ENCODE results near the gene SGPP1.
"Not testable (repeated sequence)": the region's sequence is repeated elsewhere in the genome, so short reads cannot be mapped to it uniquely, and the experiment has no call there.

SGPP1 gene

DNA sequence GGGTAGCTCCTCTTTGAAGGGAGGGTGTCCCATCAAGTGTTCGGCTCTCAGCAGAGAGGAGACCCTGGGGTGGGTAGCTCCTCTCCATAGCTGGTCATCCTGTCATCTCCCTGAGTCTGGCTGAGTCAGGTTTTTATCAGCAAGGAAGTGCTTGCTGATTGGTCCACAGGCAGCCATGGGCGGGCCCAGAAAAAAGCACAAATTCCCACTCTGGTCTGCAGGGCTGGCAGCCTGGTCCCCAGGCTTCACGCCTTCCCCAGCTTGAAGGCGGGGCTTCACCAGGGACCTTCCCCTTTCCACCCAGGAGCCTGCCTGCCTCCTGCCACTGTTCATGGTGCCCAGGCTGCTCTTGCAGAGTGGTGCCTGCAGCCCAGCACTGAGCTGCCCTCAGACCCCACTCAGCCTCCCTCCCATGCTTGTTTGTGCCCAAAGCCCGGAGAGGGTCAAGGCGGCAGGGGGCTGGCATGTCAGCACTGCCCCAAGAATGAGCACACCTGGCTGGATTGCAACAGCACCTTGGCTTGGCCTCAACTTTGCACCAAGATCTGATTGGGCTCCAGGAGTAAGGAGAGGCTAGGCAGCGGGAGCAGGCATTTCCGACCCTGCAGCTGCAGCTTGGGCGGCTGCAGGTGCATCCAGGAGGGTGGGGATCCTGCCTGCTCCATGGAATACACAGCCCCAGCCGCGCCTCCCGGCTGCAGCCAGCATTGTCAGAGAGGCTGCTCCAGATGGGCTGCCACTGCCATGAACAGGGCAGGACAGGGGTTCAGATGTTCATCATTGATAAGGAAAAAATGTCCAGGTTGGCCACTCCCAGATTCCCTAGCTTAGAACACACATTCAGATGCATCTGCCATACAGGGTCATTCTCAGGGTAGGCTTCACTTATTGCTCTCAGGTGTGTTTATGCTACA, 64.2 kb downstream of the SGPP1 start:
- POLR2A ChIA-PET: interaction anchor here (0.6 to 1.0 kb wide), 2 partner anchors 22 to 62 kb away, joined by 3 read pairs; partner anchors contain the start of gene WDR89
- CTCF ChIA-PET: no interaction called here
- DNase-seq (ENCODE audit: extremely low spot score): no peak
- TF ChIP-seq FOXA1 (IDR thresholded peaks at IDR 0.05): no peak
- no peak for TF ChIP-seq SP1 (IDR thresholded peaks at IDR 0.05)
- TF ChIP-seq CTBP1 (IDR thresholded peaks at IDR 0.05; ENCODE audit: borderline replicate concordance): no peak
- TF ChIP-seq HDGF (IDR thresholded peaks at IDR 0.05; ENCODE audit: borderline replicate concordance): no peak
- TF ChIP-seq ARNT (IDR thresholded peaks at IDR 0.05): no peak
- TF ChIP-seq FOXK2 (IDR thresholded peaks at IDR 0.05): no peak
- no peak for TF ChIP-seq BHLHE40 (IDR thresholded peaks at IDR 0.05; ENCODE audit: borderline replicate concordance)
- TF ChIP-seq ZNF384 (IDR thresholded peaks at IDR 0.05): no peak

DNA sequence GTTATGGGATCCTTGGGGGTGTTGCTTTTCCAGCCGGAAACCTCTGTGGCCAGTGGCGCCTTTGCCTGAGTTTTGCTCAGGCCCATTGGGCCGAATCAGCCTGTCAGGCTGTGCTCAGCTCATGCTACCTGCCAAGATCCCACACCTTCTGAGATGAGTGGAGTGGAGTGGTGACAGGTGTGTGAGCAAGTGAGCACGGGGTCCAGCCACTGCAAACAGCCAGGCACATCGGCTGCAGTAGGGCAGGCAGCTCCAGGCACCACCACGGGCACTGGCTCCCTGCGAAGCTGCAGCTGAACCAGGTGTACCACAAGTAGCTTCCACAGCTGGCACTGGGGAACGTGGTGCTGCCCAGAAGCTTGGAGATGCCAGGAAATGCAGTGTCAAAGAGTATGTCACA, 65.1 kb downstream of the SGPP1 start:
- DNase-seq (ENCODE audit: extremely low spot score): no peak
- TF ChIP-seq BHLHE40 (IDR thresholded peaks at IDR 0.05; ENCODE audit: borderline replicate concordance) (no peak), FOXA1 (IDR thresholded peaks at IDR 0.05) (no peak), ELF4 (IDR thresholded peaks at IDR 0.05) (no peak), ARNT (IDR thresholded peaks at IDR 0.05) (no peak), TARDBP (IDR thresholded peaks at IDR 0.05) (no peak), L3MBTL2 (conservative IDR thresholded peaks at IDR 0.05) (no peak), ZNF384 (IDR thresholded peaks at IDR 0.05) (no peak), SUZ12 (IDR thresholded peaks at IDR 0.05) (no peak), NFRKB (IDR thresholded peaks at IDR 0.05) (no peak), CTBP1 (IDR thresholded peaks at IDR 0.05; ENCODE audit: borderline replicate concordance) (no peak), FOXM1 (IDR thresholded peaks at IDR 0.05; ENCODE audit: borderline replicate concordance) (no peak), HDGF (IDR thresholded peaks at IDR 0.05; ENCODE audit: borderline replicate concordance) (no peak), SP1 (IDR thresholded peaks at IDR 0.05) (no peak), FOXK2 (IDR thresholded peaks at IDR 0.05) (no peak), LEF1 (IDR thresholded peaks at IDR 0.05; ENCODE audit: borderline replicate concordance) (no peak)
- TF ChIP-seq, protein P1, sequence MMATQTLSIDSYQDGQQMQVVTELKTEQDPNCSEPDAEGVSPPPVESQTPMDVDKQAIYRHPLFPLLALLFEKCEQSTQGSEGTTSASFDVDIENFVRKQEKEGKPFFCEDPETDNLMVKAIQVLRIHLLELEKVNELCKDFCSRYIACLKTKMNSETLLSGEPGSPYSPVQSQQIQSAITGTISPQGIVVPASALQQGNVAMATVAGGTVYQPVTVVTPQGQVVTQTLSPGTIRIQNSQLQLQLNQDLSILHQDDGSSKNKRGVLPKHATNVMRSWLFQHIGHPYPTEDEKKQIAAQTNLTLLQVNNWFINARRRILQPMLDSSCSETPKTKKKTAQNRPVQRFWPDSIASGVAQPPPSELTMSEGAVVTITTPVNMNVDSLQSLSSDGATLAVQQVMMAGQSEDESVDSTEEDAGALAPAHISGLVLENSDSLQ (IDR thresholded peaks at IDR 0.05): no peak
- CTCF ChIA-PET: no interaction called here
- POLR2A ChIA-PET: interaction anchor here (0.6 to 1.3 kb wide), 2 partner anchors 21 to 63 kb away, joined by 3 to 4 read pairs; partner anchors contain the start of gene WDR89

GRCh38 chr14:63661881-63662280, 66.0 kb downstream of the SGPP1 start:
- CTCF ChIA-PET: interaction anchor here (0.6 kb wide), 1 partner anchor 20 kb away, joined by 3 read pairs; no protein-coding TSS in a partner anchor
- POLR2A ChIA-PET: interaction anchor here (1.3 kb wide), 1 partner anchor 20 kb away, joined by 4 read pairs; the partner anchor contains the start of gene WDR89
- not testable (repeated sequence) for DNase-seq (ENCODE audit: extremely low spot score)

DNA sequence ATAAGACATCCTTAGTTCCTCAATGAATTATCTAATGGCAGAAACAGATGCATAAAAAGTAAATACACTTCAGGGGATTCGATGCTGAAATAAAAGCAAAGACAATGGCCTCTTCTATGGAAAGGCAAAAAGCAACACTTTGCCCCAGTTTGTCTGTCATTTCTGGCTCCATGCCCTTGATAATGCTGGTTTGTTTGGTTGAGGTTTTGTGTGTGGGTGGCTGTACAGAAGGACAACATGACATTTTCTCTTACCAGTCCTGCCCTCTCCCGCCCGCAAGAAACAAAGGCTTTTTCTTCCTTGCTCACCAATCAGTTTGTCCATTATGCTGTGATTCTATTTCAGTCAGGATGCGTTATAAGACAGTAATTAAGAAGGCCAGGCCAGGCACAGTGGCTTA, 68.1 kb downstream of the SGPP1 start:
- ChIA-PET CTCF (no interaction called here), POLR2A (interaction anchor here (0.5 kb wide), 1 partner anchor 18 kb away, joined by 3 read pairs; the partner anchor contains the start of gene WDR89)
- DNase-seq (ENCODE audit: extremely low spot score): no peak
- TF ChIP-seq SP1 (IDR thresholded peaks at IDR 0.05) (no peak), FOXK2 (IDR thresholded peaks at IDR 0.05) (no peak)

GRCh38 chr14:63656194-63656593, 71.7 kb downstream of the SGPP1 start:
- POLR2A ChIA-PET: interaction anchor here (0.8 kb wide), 1 partner anchor 1012 kb away, joined by 3 read pairs; no protein-coding TSS in a partner anchor
- TF ChIP-seq HDGF (IDR thresholded peaks at IDR 0.05; ENCODE audit: borderline replicate concordance) (no peak), ARNT (IDR thresholded peaks at IDR 0.05) (no peak), ELF4 (IDR thresholded peaks at IDR 0.05) (no peak), FOXM1 (IDR thresholded peaks at IDR 0.05; ENCODE audit: borderline replicate concordance) (no peak), CTBP1 (IDR thresholded peaks at IDR 0.05; ENCODE audit: borderline replicate concordance) (no peak), SP1 (IDR thresholded peaks at IDR 0.05) (no peak), ZNF384 (IDR thresholded peaks at IDR 0.05) (no peak), NFRKB (IDR thresholded peaks at IDR 0.05) (no peak), SUZ12 (IDR thresholded peaks at IDR 0.05) (no peak), FOXK2 (IDR thresholded peaks at IDR 0.05) (no peak), L3MBTL2 (conservative IDR thresholded peaks at IDR 0.05) (no peak), LEF1 (IDR thresholded peaks at IDR 0.05; ENCODE audit: borderline replicate concordance) (no peak), FOXA1 (IDR thresholded peaks at IDR 0.05) (no peak), TARDBP (IDR thresholded peaks at IDR 0.05) (no peak), BHLHE40 (IDR thresholded peaks at IDR 0.05; ENCODE audit: borderline replicate concordance) (no peak)
- TF ChIP-seq, protein P1 (IDR thresholded peaks at IDR 0.05): no peak
- CTCF ChIA-PET: no interaction called here
- DNase-seq (ENCODE audit: extremely low spot score): no peak

DNA sequence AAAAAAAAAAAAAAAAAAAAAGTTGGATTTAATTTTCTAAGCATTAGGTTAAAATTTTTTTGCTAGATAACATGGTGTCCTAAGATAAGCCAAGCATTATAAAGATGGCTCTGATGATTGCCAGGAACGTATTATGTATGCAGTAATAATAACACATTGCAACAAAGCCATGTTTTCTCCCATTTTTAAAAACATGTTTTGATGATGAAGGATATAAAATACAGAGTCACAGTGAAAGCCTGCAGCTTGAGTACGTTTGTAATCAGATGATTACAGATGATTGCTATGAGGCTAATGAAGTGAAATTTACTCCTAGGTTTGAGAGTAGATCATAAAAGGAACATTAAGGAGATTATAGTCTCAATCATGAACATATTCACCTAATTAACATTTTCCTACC, 72.9 kb downstream of the SGPP1 start:
- no peak for TF ChIP-seq ELF4 (IDR thresholded peaks at IDR 0.05)
- no peak for TF ChIP-seq SUZ12 (IDR thresholded peaks at IDR 0.05)
- no peak for TF ChIP-seq CTBP1 (IDR thresholded peaks at IDR 0.05; ENCODE audit: borderline replicate concordance)
- ChIA-PET POLR2A (no interaction called here), CTCF (no interaction called here)
- no peak for DNase-seq (ENCODE audit: extremely low spot score)

GRCh38 chr14:63654346-63654745, 73.5 kb downstream of the SGPP1 start:
- TF ChIP-seq CTBP1 (IDR thresholded peaks at IDR 0.05; ENCODE audit: borderline replicate concordance): no peak
- no peak for TF ChIP-seq ZNF384 (IDR thresholded peaks at IDR 0.05)
- no peak for TF ChIP-seq FOXK2 (IDR thresholded peaks at IDR 0.05)
- TF ChIP-seq L3MBTL2 (conservative IDR thresholded peaks at IDR 0.05): no peak
- TF ChIP-seq BHLHE40 (IDR thresholded peaks at IDR 0.05; ENCODE audit: borderline replicate concordance): no peak
- TF ChIP-seq ELF4 (IDR thresholded peaks at IDR 0.05): no peak
- TF ChIP-seq TARDBP (IDR thresholded peaks at IDR 0.05): no peak
- TF ChIP-seq HDGF (IDR thresholded peaks at IDR 0.05; ENCODE audit: borderline replicate concordance): no peak
- TF ChIP-seq FOXM1 (IDR thresholded peaks at IDR 0.05; ENCODE audit: borderline replicate concordance): no peak
- TF ChIP-seq, protein P1 (IDR thresholded peaks at IDR 0.05): no peak
- TF ChIP-seq FOXA1 (IDR thresholded peaks at IDR 0.05): no peak
- TF ChIP-seq NFRKB (IDR thresholded peaks at IDR 0.05): no peak
- no peak for TF ChIP-seq SUZ12 (IDR thresholded peaks at IDR 0.05)
- no peak for TF ChIP-seq SP1 (IDR thresholded peaks at IDR 0.05)
- no peak for TF ChIP-seq LEF1 (IDR thresholded peaks at IDR 0.05; ENCODE audit: borderline replicate concordance)
- TF ChIP-seq ARNT (IDR thresholded peaks at IDR 0.05): no peak
- ChIA-PET POLR2A (no interaction called here), CTCF (no interaction called here)
- no peak for DNase-seq (ENCODE audit: extremely low spot score)
